OCI-LY1 (cell line): ENCODE results near the gene LHX6.

Source experiments
- H2AFZ ChIP-seq: fragments of 200-600 bp; sonication (generic), shearing (Covaris generic); 2 replicates; pipeline ENCODE4 v1.6.0; 2014; ENCODE audit warnings: antibody characterized with exemption, mild to moderate bottlenecking, low read length
- H3F3A ChIP-seq: fragments of 200-600 bp; sonication (generic), shearing (Covaris generic); 2 replicates; pipeline ENCODE4 v1.6.0; 2014; ENCODE audit warnings: mild to moderate bottlenecking, antibody characterized with exemption, low read length, moderate library complexity; ENCODE audit not compliant: insufficient read depth
- H3K27ac ChIP-seq: fragments of 200-600 bp; sonication (generic); 2 replicates; pipeline ENCODE4 v1.5.1; 2014; ENCODE audit warnings: low read length, mixed run types, mild to moderate bottlenecking, low read depth; ENCODE audit not compliant: poor library complexity, severe bottlenecking
- H3K27me3 ChIP-seq: fragments of 200-600 bp; sonication (generic); 2 replicates; pipeline ENCODE4 v1.6.0; 2014; ENCODE audit warnings: antibody characterized with exemption, mild to moderate bottlenecking, low read length, moderate library complexity; ENCODE audit not compliant: insufficient read depth
- H3K36me3 ChIP-seq: fragments of 200-600 bp; sonication (generic); 2 replicates; pipeline ENCODE4 v1.6.1; 2014; ENCODE audit warnings: mild to moderate bottlenecking, antibody characterized with exemption, low read length, moderate library complexity, mixed read lengths; ENCODE audit not compliant: insufficient read depth
- H3K4me1 ChIP-seq: fragments of 200-600 bp; sonication (generic); 2 replicates; pipeline ENCODE4 v1.5.1; 2014; ENCODE audit warnings: mild to moderate bottlenecking, low read length, moderate library complexity; ENCODE audit not compliant: insufficient read depth, severe bottlenecking
- H3K4me2 ChIP-seq: fragments of 200-600 bp; sonication (generic), shearing (Covaris generic); 2 replicates; pipeline ENCODE4 v1.6.1; 2014; ENCODE audit warnings: low read length
- H3K4me3 ChIP-seq: fragments of 200-600 bp; sonication (generic); 2 replicates; pipeline ENCODE4 v1.5.1; 2014; ENCODE audit warnings: low read length, low read depth, mild to moderate bottlenecking, mixed read lengths; ENCODE audit not compliant: poor library complexity, severe bottlenecking
- H3K79me2 ChIP-seq: fragments of 200-600 bp; shearing (Covaris generic); 2 replicates; pipeline ENCODE4 v1.6.1; 2016; ENCODE audit warnings: mixed run types, low read length, mixed read lengths; ENCODE audit not compliant: insufficient read depth
- H3K9ac ChIP-seq: fragments of 200-600 bp; sonication (generic), shearing (Covaris generic); 2 replicates; pipeline ENCODE4 v1.6.1; 2014; ENCODE audit warnings: mild to moderate bottlenecking, low read length, mixed read lengths
- H3K9me2 ChIP-seq: fragments of 200-600 bp; sonication (generic), shearing (Covaris generic); 2 replicates; pipeline ENCODE4 v1.6.1; 2014; ENCODE audit warnings: low read depth, mild to moderate bottlenecking, low read length, mixed read lengths
- H3K9me3 ChIP-seq: fragments of 200-600 bp; shearing (Covaris generic); 2 replicates; pipeline ENCODE4 v1.6.1; 2014; ENCODE audit warnings: low read length, mixed read lengths
- H4K20me1 ChIP-seq: fragments of 200-600 bp; sonication (generic), shearing (Covaris generic); 2 replicates; pipeline ENCODE4 v1.6.0; 2016; ENCODE audit warnings: mild to moderate bottlenecking, low read length; ENCODE audit not compliant: insufficient read depth
- CTCF ChIP-seq: fragments of 200-600 bp; sonication (generic), shearing (Covaris generic); IDR thresholded peaks from 2 replicates; pipeline ENCODE4 v1.5.1; 2017; ENCODE audit warnings: mild to moderate bottlenecking, antibody characterized with exemption, low read length, moderate library complexity, mixed read lengths
- EZH2 ChIP-seq: fragments of 200-600 bp; sonication (generic), shearing (Covaris generic); IDR thresholded peaks from 2 replicates; pipeline ENCODE4 v1.8.0; 2017; ENCODE audit warnings: borderline replicate concordance, mixed run types, mild to moderate bottlenecking, antibody characterized with exemption, low read length, moderate library complexity, mixed read lengths

LHX6 gene

DNA sequence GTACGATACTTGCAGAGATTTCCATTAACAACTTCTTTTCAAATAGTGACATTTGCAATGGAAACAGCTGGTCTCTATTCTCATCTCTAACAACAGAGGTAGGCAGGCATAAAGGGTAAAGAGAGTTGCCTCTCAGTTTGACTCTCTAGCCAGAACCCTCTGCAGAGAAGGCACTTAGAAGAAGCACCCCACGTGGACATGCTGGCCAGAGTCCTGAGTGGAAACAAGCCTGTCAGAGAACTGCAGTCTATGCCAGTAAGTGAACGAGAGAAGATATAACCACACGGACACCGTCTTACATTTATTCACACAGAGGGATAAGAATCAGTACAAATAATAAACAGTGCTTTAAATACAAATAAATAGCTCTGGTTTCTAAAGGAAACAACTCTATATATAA lies 11.0 kb upstream of the LHX6 start:
- Histone ChIP-seq H3K4me2 (no peak overlapping the region), H3K36me3 (peaks cover 60% of the 10 kb centered on the region), H3K79me2 (no peaks in the 10 kb centered on the region), H3K4me1 (no peaks in the 10 kb centered on the region), H4K20me1 (no peaks in the 10 kb centered on the region), H3K4me3 (no peak overlapping the region), H3K9me3 (no peaks in the 10 kb centered on the region), H3K9me2 (no peaks in the 10 kb centered on the region), H3K9ac (no peak overlapping the region), H2AFZ (no peak overlapping the region), H3K27ac (no peak overlapping the region), H3K27me3 (no peaks in the 10 kb centered on the region), H3F3A (no peaks in the 10 kb centered on the region)
- no peak for TF ChIP-seq EZH2
- no peak for TF ChIP-seq CTCF

DNA sequence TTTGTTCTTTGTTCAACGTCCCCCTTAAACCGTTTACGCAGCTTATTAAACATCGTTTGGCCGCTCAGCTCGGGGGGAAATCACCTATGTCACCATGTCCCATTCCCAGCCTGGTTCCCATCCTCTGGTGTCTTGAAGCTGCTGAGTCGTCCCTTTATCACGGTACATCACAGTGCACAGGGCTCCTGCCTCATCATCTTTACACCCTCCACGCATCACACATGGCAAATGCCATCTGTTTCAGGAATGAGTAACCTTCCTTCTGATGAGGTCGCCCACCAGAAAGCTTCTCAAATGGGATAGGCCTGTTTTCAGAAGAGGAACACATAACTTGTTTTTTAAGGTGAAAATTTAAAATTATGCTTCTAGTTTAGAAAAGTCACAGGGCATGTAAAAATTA lies 7.9 kb upstream of the LHX6 start:
- Histone ChIP-seq H3K36me3 (peaks cover 31% of the 10 kb centered on the region), H4K20me1 (no peaks in the 10 kb centered on the region), H3K79me2 (no peaks in the 10 kb centered on the region)

DNA sequence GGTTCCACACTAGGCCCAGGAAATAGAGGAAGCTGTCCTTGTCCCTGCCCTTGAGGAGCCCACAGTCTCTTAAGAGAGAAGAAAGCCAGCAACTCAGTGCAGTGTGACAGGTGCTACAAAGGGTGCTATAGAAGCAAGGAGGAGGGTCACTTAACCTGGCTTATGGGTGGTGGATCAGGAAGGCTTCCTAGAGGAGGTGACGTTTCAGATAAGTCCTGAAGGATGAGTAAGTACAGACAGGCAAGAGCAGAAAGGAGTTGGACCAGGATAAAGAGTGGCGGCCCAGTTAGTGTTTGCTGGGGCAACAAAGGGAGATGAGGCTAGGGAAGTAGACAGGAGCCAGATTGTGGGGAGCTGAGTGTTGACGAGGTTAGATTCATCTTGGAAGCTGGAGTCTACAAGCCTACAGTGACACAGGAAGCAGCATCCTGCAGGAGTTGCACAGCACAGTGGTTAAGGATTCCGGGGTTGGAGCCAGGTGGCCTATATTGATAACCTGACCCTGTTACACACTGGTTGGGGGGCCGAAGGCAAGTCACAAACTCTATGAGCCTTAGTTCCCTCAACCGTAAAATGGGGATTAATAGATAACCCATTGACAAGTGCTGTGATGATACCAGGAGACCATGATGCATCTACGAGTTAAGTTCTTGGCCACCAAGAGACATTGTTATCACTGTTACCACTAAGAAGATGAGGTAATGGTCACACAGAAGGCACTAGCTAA lies 5.4 kb upstream of the LHX6 start:
- no peak for TF ChIP-seq CTCF
- no peak for TF ChIP-seq EZH2
- H2AFZ ChIP-seq, result no peak overlapping the region
- H3K4me2 ChIP-seq, result no peak overlapping the region
- H4K20me1 ChIP-seq, result no peaks in the 10 kb centered on the region
- no peak overlapping the region for H3K27ac ChIP-seq
- no peaks in the 10 kb centered on the region for H3K9me3 ChIP-seq
- H3F3A ChIP-seq, result no peaks in the 10 kb centered on the region
- H3K4me3 ChIP-seq, result no peak overlapping the region
- H3K79me2 ChIP-seq, result no peaks in the 10 kb centered on the region
- H3K36me3 ChIP-seq, result 0 out of 2 replicates have a peak, but pooled peaks cover 8% of the 10 kb centered on the region
- H3K27me3 ChIP-seq, result no peaks in the 10 kb centered on the region
- H3K9ac ChIP-seq, result no peak overlapping the region
- H3K4me1 ChIP-seq, result no peaks in the 10 kb centered on the region
- no peaks in the 10 kb centered on the region for H3K9me2 ChIP-seq

More for the DNA sequence above, 7.9 kb upstream of the LHX6 start:
- TF ChIP-seq CTCF (no peak), EZH2 (no peak)
- H3K9me2 ChIP-seq, result no peaks in the 10 kb centered on the region
- no peaks in the 10 kb centered on the region for H3K9me3 ChIP-seq
- H3K4me3 ChIP-seq, result no peak overlapping the region
- H3K4me1 ChIP-seq, result no peaks in the 10 kb centered on the region
- H3K27ac ChIP-seq, result no peak overlapping the region
- no peak overlapping the region for H3K9ac ChIP-seq
- H2AFZ ChIP-seq, result no peak overlapping the region
- H3K4me2 ChIP-seq, result no peak overlapping the region
- no peaks in the 10 kb centered on the region for H3F3A ChIP-seq
- H3K27me3 ChIP-seq, result no peaks in the 10 kb centered on the region
